Measurements from ENCODE around the gene FRMD3. TPM values are rescaled to one million over a fixed set of nuclear protein-coding genes. Genes with fewer than 3 reads are reported as not detected.

The FRMD3 gene
- total RNA-seq, 4 donors from 2014 or later = 15.9 to 28.6 (median 20.7) TPM

- Histone ChIP-seq H3K27ac (no peak overlapping the region), H3K36me3 (no peaks in the 10 kb centered on the region), H3K4me3 (replicated peaks in 1 of 3) (no peak overlapping the region), H3K9me3 (no peaks in the 10 kb centered on the region), H3K27me3 (no peaks in the 10 kb centered on the region), H3K4me1 (no peaks in the 10 kb centered on the region)
- TF ChIP-seq POLR2A (IDR thresholded peaks at IDR 0.05) (no peak), CTCF (IDR thresholded peaks at IDR 0.05) (no peak)
- no peak for DNase-seq
- intact Hi-C loops (cut with DNase I) = no loop called here
Measured at GRCh38 chr9:83474631-83475030, 63.6 kb downstream of the FRMD3 start.

GRCh38 chr9:83473488-83473971, 64.7 kb downstream of the FRMD3 start:
- no peak for DNase-seq
- Histone ChIP-seq H3K27ac (no peak overlapping the region), H3K4me3 (replicated peaks in 1 of 3) (no peak overlapping the region), H3K27me3 (no peaks in the 10 kb centered on the region), H3K4me1 (no peaks in the 10 kb centered on the region), H3K36me3 (no peaks in the 10 kb centered on the region), H3K9me3 (no peaks in the 10 kb centered on the region)
- WGBS, 2 donors = 69 to 79% methylated on average over 5 of the region's 5 CpGs
- intact Hi-C loops (cut with DNase I) = no loop called here
- TF ChIP-seq CTCF (IDR thresholded peaks at IDR 0.05) = no peak

- no peaks in the 10 kb centered on the region for H3K9me3 ChIP-seq
- no peaks in the 10 kb centered on the region for H3K27me3 ChIP-seq
- no peaks in the 10 kb centered on the region for H3K4me1 ChIP-seq
- TF ChIP-seq POLR2A (IDR thresholded peaks at IDR 0.05) (no peak), CTCF (IDR thresholded peaks at IDR 0.05) (no peak)
- DNase-seq = no peak
- WGBS, 2 donors = 88 to 94% methylated on average over 5 of the region's 5 CpGs
- intact Hi-C loops (cut with DNase I) = no loop called here
- H3K4me3 ChIP-seq (replicated peaks in 1 of 3) = no peak overlapping the region
- H3K27ac ChIP-seq = no peak overlapping the region
- H3K36me3 ChIP-seq = no peaks in the 10 kb centered on the region
Measured at GRCh38 chr9:83472764-83473163, 65.4 kb downstream of the FRMD3 start.

GRCh38 chr9:83472221-83472665, 66.0 kb downstream of the FRMD3 start:
- Histone ChIP-seq H3K27me3 (no peaks in the 10 kb centered on the region), H3K4me1 (peaks cover 0 to 2% of the 10 kb centered on the region in 2 donors), H3K4me3 (replicated peaks in 1 of 3) (no peak overlapping the region), H3K27ac (no peak overlapping the region), H3K36me3 (no peaks in the 10 kb centered on the region), H3K9me3 (no peaks in the 10 kb centered on the region)
- no peak for TF ChIP-seq CTCF (IDR thresholded peaks at IDR 0.05)
- TF ChIP-seq POLR2A (IDR thresholded peaks at IDR 0.05) = no peak
- no peak for DNase-seq
- intact Hi-C loops (cut with DNase I) = no loop called here
- 75 to 76% methylated on average over 4 of the region's 4 CpGs for WGBS, 2 donors

GRCh38 chr9:83471241-83471640, 67.0 kb downstream of the FRMD3 start:
- WGBS, 2 donors = 89 to 96% methylated on average over 4 of the region's 4 CpGs
- Histone ChIP-seq H3K4me3 (replicated peaks in 1 of 3) (no peak overlapping the region), H3K36me3 (no peaks in the 10 kb centered on the region), H3K9me3 (no peaks in the 10 kb centered on the region), H3K27me3 (no peaks in the 10 kb centered on the region), H3K27ac (no peak overlapping the region), H3K4me1 (peaks cover 0 to 4% of the 10 kb centered on the region in 2 donors)
- intact Hi-C loops (cut with DNase I) = no loop called here
- TF ChIP-seq CTCF (IDR thresholded peaks at IDR 0.05) = no peak
- TF ChIP-seq POLR2A (IDR thresholded peaks at IDR 0.05) = no peak
- DNase-seq = no peak

Measured in thyroid gland (tissue), 4 donors.